ENCODE results near the gene ANKHD1.
A peak's percentile ranks its signal among the peaks of the same experiment; 100 is the strongest.

Gene ANKHD1

GRCh38 chr5:140544986-140545385, 143.4 kb downstream of the ANKHD1 start:
- H3K27me3 ChIP-seq (ENCODE audit: insufficient read depth, poor library complexity, severe bottlenecking), result no peaks in the 10 kb centered on the region
- no peak for TF ChIP-seq SPI1 (IDR thresholded peaks at IDR 0.05; ENCODE audit: borderline replicate concordance, low read depth)
- TF ChIP-seq CTCF (IDR thresholded peaks at IDR 0.05; ENCODE audit: insufficient read depth, low read length), result no peak
- TF ChIP-seq POLR2AphosphoS5 (IDR thresholded peaks at IDR 0.05; ENCODE audit: low read depth), result no peak
- no peak for TF ChIP-seq GABPA (IDR thresholded peaks at IDR 0.05; ENCODE audit: low read depth)
- TF ChIP-seq REST (IDR thresholded peaks at IDR 0.05; ENCODE audit: insufficient replicate concordance, low read depth), result no peak
- no peak overlapping the region for H3K27ac ChIP-seq (replicated peaks)
- DNase-seq (ENCODE audit: low read depth in 1 of 2, low spot score in 1 of 2), result no peak
- H3K4me3 ChIP-seq (replicated peaks; ENCODE audit: insufficient read depth, low read length), result no peak overlapping the region

GRCh38 chr5:140545606-140546005, 144.0 kb downstream of the ANKHD1 start:
- H3K4me3 ChIP-seq (replicated peaks; ENCODE audit: insufficient read depth, low read length), result no peak overlapping the region
- no peak for DNase-seq (ENCODE audit: low read depth in 1 of 2, low spot score in 1 of 2)
- no peak for TF ChIP-seq GABPA (IDR thresholded peaks at IDR 0.05; ENCODE audit: low read depth)
- TF ChIP-seq POLR2AphosphoS5 (IDR thresholded peaks at IDR 0.05; ENCODE audit: low read depth), result no peak
- no peak for TF ChIP-seq CTCF (IDR thresholded peaks at IDR 0.05; ENCODE audit: insufficient read depth, low read length)
- no peak for TF ChIP-seq SPI1 (IDR thresholded peaks at IDR 0.05; ENCODE audit: borderline replicate concordance, low read depth)
- TF ChIP-seq REST (IDR thresholded peaks at IDR 0.05; ENCODE audit: insufficient replicate concordance, low read depth), result no peak
- no peak overlapping the region for H3K27ac ChIP-seq (replicated peaks)
- H3K27me3 ChIP-seq (ENCODE audit: insufficient read depth, poor library complexity, severe bottlenecking), result no peaks in the 10 kb centered on the region

GRCh38 chr5:140546851-140547507, 145.3 kb downstream of the ANKHD1 start:
- H3K4me3 ChIP-seq (replicated peaks; ENCODE audit: insufficient read depth, low read length), result peak overlapping the region; percentile 41
- H3K27me3 ChIP-seq (ENCODE audit: insufficient read depth, poor library complexity, severe bottlenecking), result no peaks in the 10 kb centered on the region
- no peak for TF ChIP-seq GABPA (IDR thresholded peaks at IDR 0.05; ENCODE audit: low read depth)
- no peak for TF ChIP-seq SPI1 (IDR thresholded peaks at IDR 0.05; ENCODE audit: borderline replicate concordance, low read depth)
- no peak for TF ChIP-seq POLR2AphosphoS5 (IDR thresholded peaks at IDR 0.05; ENCODE audit: low read depth)
- no peak for TF ChIP-seq CTCF (IDR thresholded peaks at IDR 0.05; ENCODE audit: insufficient read depth, low read length)
- no peak for TF ChIP-seq REST (IDR thresholded peaks at IDR 0.05; ENCODE audit: insufficient replicate concordance, low read depth)
- H3K27ac ChIP-seq (replicated peaks), result peak overlapping the region; percentile 92
- DNase-seq (ENCODE audit: low read depth in 1 of 2, low spot score in 1 of 2), result no peak
